H1 (cell line): ENCODE results near the gene ZNF423. TPM values are rescaled to one million over a fixed set of nuclear protein-coding genes. Genes with fewer than 3 reads are reported as not detected.
A peak's percentile ranks its signal among the peaks of the same experiment; 100 is the strongest.

ENCODE experiments used
- CTCF ChIA-PET: fragments of 300-600 bp; sonication (Branson Sonifier 250); formaldehyde crosslinking; loops from one replicate; lab custom pipeline; 2021; ENCODE audit not compliant: partially characterized antibody; lab: Charles Lee
- POLR2A ChIA-PET: fragments of 300-600 bp; sonication (Branson Sonifier 250); formaldehyde crosslinking; loops from one replicate; lab custom pipeline; 2021; ENCODE audit warnings: inconsistent platforms; ENCODE audit not compliant: partially characterized antibody; lab: Charles Lee
- DNase-seq, 2 experiments: peaks; one replicate each; pipeline versions ENCODE4 v3.0.0 to v3.0.0-alpha.2; 2010 to 2022; ENCODE audit warnings: low spot score in 2 of 2, low read depth in 1 of 2, mixed read lengths in 1 of 2
- FAIRE-seq: peaks from 2 replicates; lab custom pipeline; 2011; peaks lifted over from hg19 to GRCh38; lab: Jason Lieb, UNC
- H2AFZ ChIP-seq: 2 replicates; pipeline ENCODE4 v1.8.1; 2012; ENCODE audit warnings: low read length, inconsistent platforms
- H2AK5ac ChIP-seq: 2 replicates; pipeline ENCODE4 v1.6.1; 2013; ENCODE audit warnings: low read depth, low read length
- H2BK120ac ChIP-seq: replicated peaks from 2 replicates; pipeline ENCODE3; 2013; ENCODE audit warnings: low read depth, low read length, inconsistent platforms
- H2BK12ac ChIP-seq: 2 replicates; pipeline ENCODE4 v1.6.1; 2013; ENCODE audit warnings: low read depth, low read length
- H2BK15ac ChIP-seq: 2 replicates; pipeline ENCODE4 v1.6.1; 2013; ENCODE audit warnings: low read length
- H2BK20ac ChIP-seq: 2 replicates; pipeline ENCODE4 v1.6.1; 2013; ENCODE audit warnings: low read length
- H2BK5ac ChIP-seq: 2 replicates; pipeline ENCODE4 v1.6.1; 2013; ENCODE audit warnings: low read depth, low read length
- H3K14ac ChIP-seq: 2 replicates; pipeline ENCODE4 v1.6.1; 2013; ENCODE audit warnings: inconsistent platforms; ENCODE audit not compliant: insufficient read length
- H3K18ac ChIP-seq: 2 replicates; pipeline ENCODE4 v1.6.1; 2013; ENCODE audit warnings: low read length; ENCODE audit errors: extremely low read depth
- H3K23ac ChIP-seq: 2 replicates; pipeline ENCODE4 v1.6.1; 2013; ENCODE audit warnings: inconsistent platforms; ENCODE audit not compliant: insufficient read length
- H3K23me2 ChIP-seq: 2 replicates; pipeline ENCODE4 v1.6.1; 2013; ENCODE audit warnings: low read depth, low read length
- H3K27ac ChIP-seq: 2 replicates; pipeline ENCODE4 v1.6.1; 2011; ENCODE audit warnings: low read depth, low read length, inconsistent platforms
- H3K27me3 ChIP-seq, 4 experiments: replicated peaks in 1 of 4; 1 replicate in 1 of 4; 2 replicates in 3 of 4; pipeline versions ENCODE4 v1.6.1 to v1.8.1; 2011 to 2013; ENCODE audit warnings: low read length in 3 of 4, mild to moderate bottlenecking in 3 of 4, inconsistent platforms in 2 of 4, mixed read lengths in 2 of 4, moderate library complexity in 1 of 4; ENCODE audit not compliant: control insufficient read depth in 3 of 4, insufficient read depth in 3 of 4; ENCODE audit errors: extremely low read depth in 1 of 4
- H3K36me3 ChIP-seq, 4 experiments: 2 replicates each; pipeline versions ENCODE4 v1.6.1 to v1.8.1; 2011 to 2013; ENCODE audit warnings: mild to moderate bottlenecking in 4 of 4, low read length in 3 of 4, moderate library complexity in 2 of 4, control low read depth in 1 of 4, inconsistent platforms in 1 of 4; ENCODE audit not compliant: insufficient read depth in 4 of 4, control insufficient read depth in 2 of 4
- H3K4ac ChIP-seq: replicated peaks from 2 replicates; pipeline ENCODE3; 2013; ENCODE audit warnings: low read length, low read depth, mixed read lengths, inconsistent platforms; ENCODE audit not compliant: insufficient read length
- H3K4me1 ChIP-seq, 4 experiments: replicated peaks in 1 of 4; 1 replicate in 1 of 4; 2 replicates in 3 of 4; pipeline versions ENCODE4 v1.6.1 to v1.8.1; 2011 to 2013; ENCODE audit warnings: low read length in 3 of 4, inconsistent platforms in 2 of 4, mixed read lengths in 1 of 4; ENCODE audit not compliant: insufficient read depth in 4 of 4, control insufficient read depth in 3 of 4
- H3K4me2 ChIP-seq, 2 experiments: 2 replicates each; pipeline versions ENCODE4 v1.6.1 to v1.8.1; 2011 to 2013; ENCODE audit warnings: low read depth in 2 of 2, low read length in 2 of 2, control low read depth in 1 of 2, inconsistent platforms in 1 of 2, mild to moderate bottlenecking in 1 of 2; ENCODE audit not compliant: insufficient read depth in 1 of 2
- H3K4me3 ChIP-seq, 4 experiments: fragments of 200-600, 300-600 bp in 1 of 4; sonication (generic), shearing (Covaris generic), sonication (Bioruptor Twin) in 1 of 4; 2 replicates each; pipeline versions ENCODE4 v1.5.1 to v1.8.1; 2011 to 2016; ENCODE audit warnings: low read length in 4 of 4, low read depth in 3 of 4, control low read depth in 2 of 4, inconsistent platforms in 2 of 4, mild to moderate bottlenecking in 2 of 4, mixed read lengths in 1 of 4, moderate library complexity in 1 of 4; ENCODE audit not compliant: insufficient read depth in 2 of 4; ENCODE audit errors: extremely low read depth in 1 of 4
- H3K56ac ChIP-seq: replicated peaks from 2 replicates; pipeline ENCODE3; 2013; ENCODE audit warnings: low read depth, mild to moderate bottlenecking, mixed read lengths, low read length, inconsistent platforms; ENCODE audit not compliant: insufficient read length
- H3K79me1 ChIP-seq: 2 replicates; pipeline ENCODE4 v1.6.1; 2013; ENCODE audit warnings: low read depth, low read length, control low read depth
- H3K79me2 ChIP-seq, 2 experiments: 2 replicates each; pipeline versions ENCODE4 v1.6.1 to v1.8.1; 2012 to 2013; ENCODE audit warnings: low read length in 2 of 2, mild to moderate bottlenecking in 2 of 2, inconsistent platforms in 1 of 2; ENCODE audit not compliant: insufficient read depth in 2 of 2, control insufficient read depth in 1 of 2
- H3K9ac ChIP-seq, 4 experiments: replicated peaks in 1 of 4; 1 replicate in 1 of 4; 2 replicates in 3 of 4; pipeline versions ENCODE4 v1.6.1 to v1.8.1; 2011 to 2013; ENCODE audit warnings: low read depth in 3 of 4, low read length in 3 of 4, control low read depth in 2 of 4, mild to moderate bottlenecking in 2 of 4, moderate library complexity in 2 of 4, inconsistent platforms in 1 of 4; ENCODE audit errors: extremely low read depth in 1 of 4
- H3K9me3 ChIP-seq, 2 experiments: 2 replicates each; pipeline versions ENCODE4 v1.6.1 to v1.8.1; 2012 to 2013; ENCODE audit warnings: mild to moderate bottlenecking in 2 of 2, moderate library complexity in 2 of 2, control low read depth in 1 of 2, inconsistent platforms in 1 of 2, low read depth in 1 of 2, low read length in 1 of 2, mixed read lengths in 1 of 2; ENCODE audit not compliant: insufficient read depth in 2 of 2
- H4K20me1 ChIP-seq, 2 experiments: replicated peaks in 1 of 2; 2 replicates each; pipeline versions ENCODE3 to v1.8.1; 2011 to 2013; ENCODE audit warnings: inconsistent platforms in 2 of 2, low read length in 2 of 2, mild to moderate bottlenecking in 1 of 2; ENCODE audit not compliant: insufficient read depth in 2 of 2, control insufficient read depth in 1 of 2
- H4K5ac ChIP-seq: 2 replicates; pipeline ENCODE4 v1.6.1; 2013; ENCODE audit warnings: low read length, low read depth, mixed read lengths, inconsistent platforms; ENCODE audit not compliant: insufficient read length
- H4K8ac ChIP-seq: 2 replicates; pipeline ENCODE4 v1.8.0; 2013; ENCODE audit warnings: mild to moderate bottlenecking, moderate library complexity, low read length, inconsistent platforms; ENCODE audit not compliant: insufficient read depth; ENCODE audit errors: extremely low read depth
- H4K91ac ChIP-seq: replicated peaks from 2 replicates; pipeline ENCODE3; 2013; ENCODE audit warnings: low read length, mixed read lengths, inconsistent platforms; ENCODE audit not compliant: insufficient read length
- BCL11A ChIP-seq, 2 experiments: IDR thresholded peaks; one replicate each; pipeline ENCODE4 v1.6.1; 2011; ENCODE audit warnings: low read depth in 2 of 2, low read length in 2 of 2, mild to moderate bottlenecking in 2 of 2
- CEBPB ChIP-seq: IDR thresholded peaks from 2 replicates; pipeline ENCODE4 v1.6.1; 2012; ENCODE audit warnings: low read depth, low read length
- CTCF ChIP-seq, 3 experiments: IDR thresholded peaks; 1 replicate in 2 of 3; 2 replicates in 1 of 3; pipeline versions ENCODE4 v1.5.1 to v1.6.1; 2011; ENCODE audit warnings: low read length in 3 of 3, mild to moderate bottlenecking in 3 of 3, inconsistent platforms in 2 of 3, low read depth in 1 of 3, moderate library complexity in 1 of 3; ENCODE audit not compliant: insufficient read depth in 1 of 3; ENCODE audit errors: control extremely low read depth in 1 of 3
- EZH2 ChIP-seq: fragments of 200-600 bp; sonication (generic); IDR thresholded peaks from 2 replicates; pipeline ENCODE4 v1.7.1; 2012; ENCODE audit warnings: low read depth, mild to moderate bottlenecking, moderate library complexity, low read length, inconsistent platforms; ENCODE audit not compliant: severe bottlenecking
- FOSL1 ChIP-seq: IDR thresholded peaks from 2 replicates; pipeline ENCODE4 v1.6.1; 2011; ENCODE audit warnings: mild to moderate bottlenecking, low read depth, low read length, moderate library complexity; ENCODE audit not compliant: insufficient read depth
- KDM5A ChIP-seq: fragments of 200-600 bp; IDR thresholded peaks from 2 replicates; pipeline ENCODE4 v1.7.1; 2012; ENCODE audit warnings: mild to moderate bottlenecking, low read length, inconsistent platforms, mixed read lengths
- MAFK ChIP-seq: IDR thresholded peaks from 2 replicates; pipeline ENCODE4 v1.6.1; 2012; ENCODE audit warnings: low read depth, mild to moderate bottlenecking, improper control_type of control experiment, low read length
- NRF1 ChIP-seq: IDR thresholded peaks from 2 replicates; pipeline ENCODE4 v1.6.1; 2011; ENCODE audit warnings: mild to moderate bottlenecking, low read depth, low read length, improper control_type of control experiment
- RNF2 ChIP-seq: fragments of 200-900, 300-1000 bp; sonication (generic); IDR thresholded peaks from 2 replicates; pipeline ENCODE4 v1.7.1; 2016; ENCODE audit warnings: borderline replicate concordance, low read depth, mild to moderate bottlenecking, antibody characterized with exemption, low read length; ENCODE audit not compliant: poor library complexity, severe bottlenecking; ENCODE audit errors: missing control alignments
- RXRA ChIP-seq: IDR thresholded peaks from 2 replicates; pipeline ENCODE4 v1.6.1; 2011; ENCODE audit warnings: low read depth, mild to moderate bottlenecking, low read length, moderate library complexity; ENCODE audit not compliant: insufficient read depth
- SP1 ChIP-seq: IDR thresholded peaks from 2 replicates; pipeline ENCODE4 v1.6.1; 2011; ENCODE audit warnings: low read depth, low read length
- WGBS, 2 experiments: shearing (Covaris generic) in 1 of 2; methylation state at CpG; one replicate each; pipeline versions ENCODE4 v1.1.6 to v1.1.7; 2013 to 2015; ENCODE audit warnings: low lambda C conversion rate in 2 of 2, mixed read lengths in 2 of 2, inconsistent platforms in 1 of 2, low coverage in 1 of 2, missing lambda C conversion rate in 1 of 2; ENCODE audit not compliant: insufficient replicate concordance in 2 of 2, insufficient coverage in 1 of 2, insufficient read length in 1 of 2; ENCODE audit errors: extremely low coverage in 1 of 2, missing lambda C conversion rate in 1 of 2; 5-methylcytosine and 5-hydroxymethylcytosine counted together
- polyA plus RNA-seq, 7 experiments: library from polyadenylated mRNA; depleted of rRNA in 3 of 7; stranded (reverse) in 5 of 7; unstranded in 2 of 7; fragments of >200 nt in 5 of 7; fragments of 200-250 nt in 2 of 7; gene quantifications; 1 replicate in 5 of 7; 2 replicates in 1 of 7; 4 replicates in 1 of 7; pipeline versions ENCODE4 v1.2.1 to v1.2.3, GENCODE V29; 2011 to 2013; ENCODE audit warnings: missing spikeins in 2 of 7, mixed read lengths in 2 of 7
- total RNA-seq: library from RNA; stranded (reverse); fragmentation: NEBNext Ultra II Directional; extraction: Animal tissue kit (Norgen Biotek cat#: 25700); gene quantifications from 2 replicates; pipeline ENCODE4 v1.2.1, GENCODE V29; 2021

ZNF423 gene
- total and polyA plus RNA-seq, 2 of the 8 experiments (the other 6 are each of a cell fraction or from before 2014, with no cell fraction given): 38.2 to 52.3 TPM

- 83% methylated on average over 5 of the region's 5 CpGs; no CpG with 5 or more reads in 1 of the 2 experiments for WGBS, 2 experiments
- no peak overlapping the region for H2AFZ ChIP-seq
- H3K56ac ChIP-seq: no peak overlapping the region
- peaks cover 26 to 31% (median 28%) of the 10 kb centered on the region in 4 experiments for H3K4me1 ChIP-seq
- no peaks in the 10 kb centered on the region for H3K27me3 ChIP-seq
- H2AK5ac ChIP-seq: 0 out of 2 replicates have a peak overlapping the region, but pooled peaks have one; percentile 42
- H3K9me3 ChIP-seq: no peaks in the 10 kb centered on the region
- no peak overlapping the region for H3K9ac ChIP-seq
- H3K14ac ChIP-seq: no peak overlapping the region
- no peaks in the 10 kb centered on the region; a peak in 1 of 8 replicates for H3K36me3 ChIP-seq
- peaks cover 6% of the 10 kb centered on the region; the same call in 1 of the 2 replicates for H3K79me1 ChIP-seq
- no peak overlapping the region for H3K23ac ChIP-seq
- peak; percentile 42 for FAIRE-seq
- no peak overlapping the region for H3K27ac ChIP-seq
- DNase-seq: no peak
- no peak overlapping the region for H2BK5ac ChIP-seq
- ChIA-PET POLR2A (interaction anchor here (0.9 kb wide), 1 partner anchor 48 kb away, joined by 3 read pairs; no protein-coding TSS in a partner anchor), CTCF (interaction anchor here (0.8 to 1.4 kb wide), 5 partner anchors 10 to 286 kb away, joined by 3 read pairs; no protein-coding TSS in a partner anchor)
- H2BK12ac ChIP-seq: no peak overlapping the region
- H3K18ac ChIP-seq: no peak overlapping the region
- H3K4me3 ChIP-seq: no peak overlapping the region
- no peaks in the 10 kb centered on the region for H4K20me1 ChIP-seq
- H4K91ac ChIP-seq: no peak overlapping the region
- no peak overlapping the region for H2BK120ac ChIP-seq
- H4K8ac ChIP-seq: no peak overlapping the region
- no peak overlapping the region for H4K5ac ChIP-seq
- H2BK20ac ChIP-seq: no peak overlapping the region
- H3K23me2 ChIP-seq: no peaks in the 10 kb centered on the region
- peaks cover 0 to 3% of the 10 kb centered on the region in 2 experiments; a peak in 1 of 4 replicates for H3K79me2 ChIP-seq
- no peak overlapping the region for H3K4me2 ChIP-seq
- H3K4ac ChIP-seq: no peak overlapping the region
- H2BK15ac ChIP-seq: no peak overlapping the region
- TF ChIP-seq BCL11A (IDR thresholded peaks at IDR 0.05; ENCODE audit: low read depth in 2 of 2, low read length in 2 of 2): no peak
- no peak for TF ChIP-seq RNF2
- TF ChIP-seq CEBPB: no peak
- TF ChIP-seq KDM5A: no peak
- no peak for TF ChIP-seq FOSL1
- no peak for TF ChIP-seq EZH2
- TF ChIP-seq NRF1: no peak
- no peak for TF ChIP-seq CTCF (IDR thresholded peaks at IDR 0.05; ENCODE audit: control extremely low read depth in 1 of 3, insufficient read depth in 1 of 3, low read depth in 1 of 3, low read length in 3 of 3)
- no peak for TF ChIP-seq RXRA
- TF ChIP-seq MAFK: no peak
- TF ChIP-seq SP1: no peak
Observed at GRCh38 chr16:49693445-49693844, 162.5 kb downstream of the ZNF423 start.
